ELR (cell line): ENCODE data around the gene TNFSF12.

Experiments
- DNase-seq: peaks from one replicate; pipeline ENCODE4 v3.0.0-alpha.2; 2015; ENCODE audit warnings: low read depth

The TNFSF12 gene

GRCh38 chr17:7570351-7570750 is 21.5 kb downstream of the TNFSF12 start:
- no peak for DNase-seq

- no peak for DNase-seq
These were observed 23.4 kb downstream of the TNFSF12 start for GRCh38 chr17:7572338-7572587.

- DNase-seq, result peak; percentile 100
These were observed 23.9 kb downstream of the TNFSF12 start for GRCh38 chr17:7572588-7573323.

- peak; percentile 93 for DNase-seq
These were observed 24.6 kb downstream of the TNFSF12 start for GRCh38 chr17:7573324-7574080.

GRCh38 chr17:7574176-7574953 is 25.5 kb downstream of the TNFSF12 start:
- peak; percentile 39 for DNase-seq

- no peak for DNase-seq
These were observed 26.6 kb downstream of the TNFSF12 start for GRCh38 chr17:7575481-7575883.

- no peak for DNase-seq
These were observed 27.1 kb downstream of the TNFSF12 start for GRCh38 chr17:7575959-7576358.

GRCh38 chr17:7576432-7576937 is 27.6 kb downstream of the TNFSF12 start:
- no peak for DNase-seq

- DNase-seq, result no peak
These were observed 28.7 kb downstream of the TNFSF12 start for GRCh38 chr17:7577327-7578199.

- DNase-seq, result peak; percentile 99
These were observed 30.4 kb downstream of the TNFSF12 start, which contains the start of gene CD68 for GRCh38 chr17:7579001-7579833. TSS of gene CD68 (plus strand) at chr17:7579638. CDS start at chr17:7579678, 40 bp downstream.

- no peak for DNase-seq
These were observed 31.2 kb downstream of the TNFSF12 start for GRCh38 chr17:7579834-7580603.

- no peak for DNase-seq
These were observed 32.0 kb downstream of the TNFSF12 start for GRCh38 chr17:7580604-7581575.

- no peak for DNase-seq
These were observed 33.8 kb downstream of the TNFSF12 start for GRCh38 chr17:7582396-7583252.

- DNase-seq, result peak; percentile 97
These were observed 34.6 kb downstream of the TNFSF12 start, which contains the start of gene MPDU1 for GRCh38 chr17:7583253-7584109. TSS of gene MPDU1 (plus strand) at chr17:7583852. CDS start at chr17:7583863, 11 bp downstream.

GRCh38 chr17:7586673-7587419 is 38.0 kb downstream of the TNFSF12 start:
- peak; percentile 68 for DNase-seq
